GM12878 (cell line): ENCODE results near the gene PTTG2. TPM values are rescaled to one million over a fixed set of nuclear protein-coding genes. Genes with fewer than 3 reads are reported as not detected.

Experiments used
- ATAC-seq: fragments of 200-7000 bp; cut with Tn5 transposase; 3 replicates; pipeline ENCODE4 v1.9.1; 2020; ENCODE audit warnings: mild to moderate bottlenecking, moderate library complexity
- BruUV-seq: library from RNA; stranded (reverse); fragments of 400-500 nt; replicated peaks from 2 replicates; lab custom pipeline; 2021; lab: Mats Ljungman, UMichigan
- CTCF ChIA-PET: fragments of 300-600 bp; sonication (Branson Sonifier 250); formaldehyde crosslinking; extraction: SDS; loops from one replicate; lab custom pipeline; 2021; ENCODE audit warnings: inconsistent platforms; lab: Yijun Ruan, JAX
- POLR2A ChIA-PET: fragments of 350-600 bp; formaldehyde crosslinking; extraction: SDS; loops from one replicate; lab custom pipeline; 2021; ENCODE audit warnings: inconsistent platforms; lab: Charles Lee
- RAD21 ChIA-PET: fragments of 300-600 bp; sonication (Branson Sonifier 250); formaldehyde crosslinking; loops from one replicate; lab custom pipeline; 2023; ENCODE audit warnings: antibody characterized with exemption; ENCODE audit not compliant: unreplicated experiment; lab: Charles Lee
- SMC1A ChIA-PET: fragments of 300-600 bp; sonication (Branson Sonifier 250); formaldehyde crosslinking; loops from one replicate; lab custom pipeline; 2023; ENCODE audit not compliant: unreplicated experiment, uncharacterized antibody; lab: Charles Lee
- DNase-seq: peaks from one replicate; pipeline ENCODE4 v3.0.0-alpha.2; 2011; ENCODE audit warnings: low read depth, low spot score
- FAIRE-seq: peaks from 3 replicates; lab custom pipeline; 2011; peaks lifted over from hg19 to GRCh38; lab: Jason Lieb, UNC
- H2AFZ ChIP-seq: 2 replicates; pipeline ENCODE4 v1.6.0; 2011; ENCODE audit warnings: low read depth, low read length, control low read depth; ENCODE audit not compliant: control insufficient read depth
- H3K27ac ChIP-seq: 2 replicates; pipeline ENCODE4 v1.5.1; 2011; ENCODE audit warnings: control low read depth; ENCODE audit not compliant: control insufficient read depth, insufficient read depth
- H3K27me3 ChIP-seq, 2 experiments: replicated peaks in 1 of 2; 2 replicates each; pipeline versions ENCODE4 v1.6.0 to v1.6.1; 2011; ENCODE audit warnings: low read length in 1 of 2; ENCODE audit not compliant: control insufficient read depth in 2 of 2, insufficient read depth in 2 of 2
- H3K36me3 ChIP-seq, 2 experiments: 2 replicates each; pipeline ENCODE4 v1.5.1; 2011; ENCODE audit warnings: low read length in 1 of 2; ENCODE audit not compliant: control insufficient read depth in 2 of 2, insufficient read depth in 2 of 2
- H3K4me1 ChIP-seq: 2 replicates; pipeline ENCODE4 v1.6.1; 2011; ENCODE audit warnings: mild to moderate bottlenecking, low read length, moderate library complexity, mixed read lengths; ENCODE audit not compliant: control insufficient read depth, insufficient read depth
- H3K4me2 ChIP-seq: 2 replicates; pipeline ENCODE4 v1.6.0; 2011; ENCODE audit warnings: control low read depth; ENCODE audit not compliant: control insufficient read depth, insufficient read depth
- H3K4me3 ChIP-seq: fragments of 200-600 bp; sonication (generic); 2 replicates; pipeline ENCODE4 v1.5.1; 2016
- H3K79me2 ChIP-seq: 2 replicates; pipeline ENCODE4 v1.6.0; 2011; ENCODE audit warnings: low read length; ENCODE audit not compliant: control insufficient read depth, insufficient read depth
- H3K9ac ChIP-seq: 2 replicates; pipeline ENCODE4 v1.8.0; 2011; ENCODE audit warnings: low read length, control low read depth, mixed read lengths; ENCODE audit not compliant: control insufficient read depth, insufficient read depth
- H3K9me3 ChIP-seq: replicated peaks from 3 replicates; pipeline ENCODE4 v1.5.1; 2011; ENCODE audit warnings: mild to moderate bottlenecking, low read length; ENCODE audit not compliant: control insufficient read depth, insufficient read depth
- H4K20me1 ChIP-seq: 2 replicates; pipeline ENCODE4 v1.6.0; 2011; ENCODE audit not compliant: control insufficient read depth, insufficient read depth
- DPF2 ChIP-seq: fragments of 450-650 bp; IDR thresholded peaks from 2 replicates; pipeline ENCODE4 v1.6.1; 2017; ENCODE audit warnings: mild to moderate bottlenecking
- FOS ChIP-seq: IDR thresholded peaks from 3 replicates; pipeline ENCODE4 v1.6.1; 2011; ENCODE audit warnings: borderline replicate concordance; ENCODE audit not compliant: insufficient read length; ENCODE audit errors: extremely low read depth
- IKZF1 ChIP-seq: fragments of 450-650 bp; conservative IDR thresholded peaks from 2 replicates; pipeline ENCODE4 v1.6.1; 2017; ENCODE audit warnings: antibody characterized with exemption, mild to moderate bottlenecking
- IKZF2 ChIP-seq, 2 experiments: fragments of 450-650 bp; IDR thresholded peaks; 2 replicates each; pipeline ENCODE4 v1.6.1; 2017; ENCODE audit warnings: mild to moderate bottlenecking in 2 of 2, moderate library complexity in 2 of 2
- NFYA ChIP-seq: IDR thresholded peaks from 2 replicates; pipeline ENCODE4 v1.6.1; 2011; ENCODE audit warnings: low read depth, mild to moderate bottlenecking, low read length, improper control_type of control experiment, borderline replicate concordance
- RAD21 ChIP-seq: IDR thresholded peaks from 2 replicates; pipeline ENCODE4 v1.6.1; 2011; ENCODE audit warnings: mild to moderate bottlenecking, low read depth, low read length, moderate library complexity; ENCODE audit not compliant: insufficient read depth
- STAT1 ChIP-seq: fragments of 450-650 bp; conservative IDR thresholded peaks from 2 replicates; pipeline ENCODE4 v1.6.1; 2014; ENCODE audit warnings: antibody characterized with exemption, mild to moderate bottlenecking
- WGBS: methylation state at CpG from one replicate; pipeline ENCODE4 v1.1.6; 2016; ENCODE audit warnings: low lambda C conversion rate; ENCODE audit not compliant: insufficient replicate concordance, insufficient coverage; ENCODE audit errors: missing lambda C conversion rate; 5-methylcytosine and 5-hydroxymethylcytosine counted together
- in situ Hi-C: fragments of 300-500 bp; cut with MboI; formaldehyde crosslinking; loops from 9 replicates; pipeline ENCODE4 v1.14.3; 2018; ENCODE audit warnings: mixed read lengths
- intact Hi-C: fragments of 100-400 bp; cut with micrococcal nuclease; formaldehyde crosslinking; loops from one replicate; pipeline ENCODE4 v1.14.2; 2022; ENCODE audit not compliant: unreplicated experiment
- polyA plus RNA-seq, 11 experiments: library from polyadenylated mRNA; depleted of rRNA in 4 of 11; unstranded in 6 of 11; stranded (reverse) in 5 of 11; fragments of >200 nt; fragmentation: Nextera tagmentation in 4 of 11; fragmentation: Illumina TruSeq in 1 of 11; extraction: Ambion mirVana in 4 of 11; extraction: Trizol in 1 of 11; gene quantifications; 1 replicate in 1 of 11; 2 replicates in 10 of 11; pipeline versions ENCODE4 v1.2.1 to v1.2.3, GENCODE V29; 2011 to 2016; ENCODE audit warnings: inconsistent platforms in 2 of 11, missing spikeins in 2 of 11, low read depth in 1 of 11
- total RNA-seq, 4 experiments: library from RNA; depleted of rRNA in 3 of 4; stranded (reverse); fragments of >200 nt in 3 of 4; fragmentation: Illumina TruSeq in 1 of 4; extraction: Trizol in 1 of 4; gene quantifications; 2 replicates each; pipeline versions ENCODE4 v1.2.1 to v1.2.3, GENCODE V29; 2013 to 2021

Gene PTTG2
- total and polyA plus RNA-seq, 10 of the 15 experiments (the other 5 are each of a cell fraction or from before 2014, with no cell fraction given), result 0.09 to 0.54 (median 0.39) TPM; not detected in 4

GRCh38 chr4:37988670-37989069 is 28.5 kb downstream of the PTTG2 start:
- Histone ChIP-seq H4K20me1 (no peaks in the 10 kb centered on the region; the same call in 1 of the 2 replicates), H2AFZ (no peak overlapping the region), H3K4me1 (peaks cover 3% of the 10 kb centered on the region; the same call in 1 of the 2 replicates), H3K9me3 (no peaks in the 10 kb centered on the region), H3K4me2 (no peak overlapping the region), H3K36me3 (peaks cover 0 to 2% of the 10 kb centered on the region in 2 experiments; a peak in 2 of 4 replicates), H3K4me3 (no peak overlapping the region), H3K27me3 (no peaks in the 10 kb centered on the region), H3K27ac (no peak overlapping the region), H3K79me2 (no peaks in the 10 kb centered on the region; the same call in 1 of the 2 replicates), H3K9ac (no peak overlapping the region)
- FAIRE-seq (no peak), ATAC-seq (no peak), DNase-seq (no peak)
- in situ Hi-C loops, result no loop called here
- ChIA-PET SMC1A (interaction anchor here (1.0 to 1.4 kb wide), 2 partner anchors 10 to 13 kb away, joined by 3 to 5 read pairs; no protein-coding TSS in a partner anchor), RAD21 (no interaction called here), CTCF (interaction anchor here (2.3 kb wide), 1 partner anchor 10 kb away, joined by 9 read pairs; no protein-coding TSS in a partner anchor), POLR2A (interaction anchor here (0.5 kb wide), 1 partner anchor 137 kb away, joined by 4 read pairs; no protein-coding TSS in a partner anchor)
- intact Hi-C loops, result no loop called here
- TF ChIP-seq RAD21 (no peak), IKZF2 (IDR thresholded peaks at IDR 0.05) (no peak), STAT1 (no peak), IKZF1 (no peak), FOS (no peak), NFYA (no peak), DPF2 (no peak)
- 98% methylated on average over 5 of the region's 5 CpGs for WGBS
- BruUV-seq, result no TSS peak
